HG03175 (cell line): ENCODE data around the gene FGF18.
"Not testable (repeated sequence)": the region's sequence is repeated elsewhere in the genome, so short reads cannot be mapped to it uniquely, and the experiment has no call there.

Experiments
- ATAC-seq: cut with Tn5 transposase; IDR thresholded peaks from one replicate; pipeline ENCODE4 v1.9.1; 2021; ENCODE audit warnings: mild to moderate bottlenecking, moderate library complexity; ENCODE audit not compliant: unreplicated experiment

The FGF18 gene

GRCh38 chr5:171398660-171399059 is 20.8 kb upstream of the FGF18 start:
- ATAC-seq, result not testable (repeated sequence)

DNA sequence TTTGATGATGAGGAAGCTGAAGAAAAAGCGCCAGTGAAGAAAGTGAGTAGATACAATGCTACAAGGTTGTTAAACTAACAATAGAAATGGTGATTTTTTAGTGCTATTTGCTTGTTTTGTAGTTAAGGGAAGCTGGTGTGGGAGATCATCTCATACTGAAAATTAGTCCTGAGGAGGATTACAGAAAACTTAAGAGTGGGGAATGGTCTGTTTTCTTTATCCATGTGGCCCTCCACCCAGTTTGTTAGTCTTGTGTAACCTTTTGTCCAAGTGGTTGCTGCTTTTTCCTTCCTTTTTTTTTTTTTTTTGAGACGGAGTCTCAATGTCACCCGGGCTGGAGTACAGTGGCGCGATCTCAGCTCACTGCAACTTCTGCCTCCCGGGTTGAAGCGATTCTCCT is 19.3 kb upstream of the FGF18 start:
- ATAC-seq, result no peak

DNA sequence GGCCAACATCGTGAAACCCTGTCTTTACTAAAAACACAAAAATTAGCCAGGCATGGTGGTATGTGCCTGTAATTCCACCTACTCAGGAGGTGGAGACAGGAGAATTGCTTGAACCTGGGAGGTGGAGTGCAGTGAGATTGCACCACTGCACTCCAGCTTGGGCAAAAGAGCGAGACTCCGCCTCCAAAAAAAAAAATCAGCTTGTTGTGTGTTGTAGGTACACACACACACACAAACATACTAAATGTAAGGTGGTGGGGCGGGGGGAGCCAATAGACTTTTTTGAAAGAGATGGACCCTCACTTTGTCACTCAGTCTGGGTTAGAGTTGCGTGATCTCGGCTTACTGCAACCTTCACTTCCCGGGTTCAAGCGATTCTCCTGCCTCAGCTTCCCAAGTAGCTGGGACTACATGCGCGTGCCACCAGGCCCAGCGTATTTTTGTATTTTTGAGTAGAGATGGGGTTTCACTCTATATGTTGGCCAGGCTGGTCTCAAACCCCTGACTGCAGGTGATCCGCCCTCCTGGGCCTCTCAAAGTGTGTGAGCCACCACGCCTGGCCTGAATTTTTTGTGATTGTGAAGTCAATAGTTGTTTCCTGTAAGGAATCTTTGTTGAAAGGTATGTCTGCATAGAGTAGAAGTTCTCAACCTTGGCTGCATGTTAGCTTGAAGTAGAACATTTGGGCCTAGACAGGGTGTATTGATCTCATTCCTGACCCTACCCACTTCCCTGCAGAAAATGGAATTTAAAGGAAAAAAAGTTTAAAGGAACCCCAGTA is 18.1 kb upstream of the FGF18 start:
- ATAC-seq, result no peak

DNA sequence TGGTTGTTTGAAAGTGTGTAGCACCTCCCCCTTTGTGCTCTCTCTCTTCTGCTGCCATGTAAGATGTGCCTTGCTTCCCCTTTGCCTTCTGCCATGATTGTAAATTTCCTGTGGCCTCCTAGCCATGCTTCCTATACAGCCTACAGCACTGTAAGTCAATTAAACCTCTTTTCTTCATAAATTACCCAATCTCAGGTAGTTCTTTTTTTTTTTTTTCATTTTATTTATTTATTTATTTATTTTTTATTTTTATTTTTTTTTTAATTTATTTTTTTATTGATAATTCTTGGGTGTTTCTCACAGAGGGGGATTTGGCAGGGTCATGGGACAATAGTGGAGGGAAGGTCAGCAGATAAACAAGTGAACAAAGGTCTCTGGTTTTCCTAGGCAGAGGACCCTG is 16.7 kb upstream of the FGF18 start:
- ATAC-seq, result not testable (repeated sequence)

- ATAC-seq, result no peak
Measured at GRCh38 chr5:171405615-171406014, 13.8 kb upstream of the FGF18 start.

DNA sequence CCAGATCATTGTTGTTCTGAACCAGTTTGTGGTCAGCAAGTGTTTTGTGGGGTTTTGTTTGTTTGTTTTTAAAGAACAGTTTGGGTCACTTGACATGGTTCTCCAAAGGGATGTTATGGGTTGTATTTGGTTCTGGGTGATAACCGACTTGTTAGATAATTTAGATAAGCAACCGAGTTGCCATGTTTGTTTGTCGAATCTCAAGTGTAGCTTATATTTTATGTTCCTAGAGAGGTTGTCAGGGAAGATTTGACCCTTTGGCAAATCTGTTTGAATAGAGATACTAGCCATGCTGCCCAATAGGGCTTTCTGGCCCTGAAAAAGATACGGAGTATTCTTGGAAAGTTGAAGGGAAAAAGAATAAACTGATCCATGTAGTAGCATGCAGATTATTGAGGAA is 12.2 kb upstream of the FGF18 start:
- no peak for ATAC-seq

GRCh38 chr5:171409164-171410136 is 10.0 kb upstream of the FGF18 start:
- ATAC-seq, result no peak

DNA sequence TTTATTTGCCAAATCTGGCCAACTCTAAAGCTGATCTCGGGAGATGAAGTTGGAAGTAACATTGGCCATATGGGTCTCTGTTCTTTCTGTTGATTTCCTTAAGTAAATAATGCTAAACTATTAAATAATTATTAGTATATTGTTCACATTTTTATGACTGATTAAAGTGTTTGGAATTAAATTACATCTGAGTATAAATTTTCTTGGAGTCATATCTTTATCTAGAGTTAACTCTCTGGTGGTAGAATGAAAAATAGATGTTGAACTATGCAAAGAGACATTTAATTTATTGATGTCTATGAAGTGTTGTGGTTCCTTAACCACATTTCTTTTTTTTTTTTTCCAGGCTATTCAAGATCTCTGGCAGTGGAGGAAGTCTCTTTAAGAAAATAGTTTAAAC is 9.3 kb upstream of the FGF18 start:
- no peak for ATAC-seq

- ATAC-seq, result no peak
Measured at GRCh38 chr5:171412186-171412585, 7.3 kb upstream of the FGF18 start.

DNA sequence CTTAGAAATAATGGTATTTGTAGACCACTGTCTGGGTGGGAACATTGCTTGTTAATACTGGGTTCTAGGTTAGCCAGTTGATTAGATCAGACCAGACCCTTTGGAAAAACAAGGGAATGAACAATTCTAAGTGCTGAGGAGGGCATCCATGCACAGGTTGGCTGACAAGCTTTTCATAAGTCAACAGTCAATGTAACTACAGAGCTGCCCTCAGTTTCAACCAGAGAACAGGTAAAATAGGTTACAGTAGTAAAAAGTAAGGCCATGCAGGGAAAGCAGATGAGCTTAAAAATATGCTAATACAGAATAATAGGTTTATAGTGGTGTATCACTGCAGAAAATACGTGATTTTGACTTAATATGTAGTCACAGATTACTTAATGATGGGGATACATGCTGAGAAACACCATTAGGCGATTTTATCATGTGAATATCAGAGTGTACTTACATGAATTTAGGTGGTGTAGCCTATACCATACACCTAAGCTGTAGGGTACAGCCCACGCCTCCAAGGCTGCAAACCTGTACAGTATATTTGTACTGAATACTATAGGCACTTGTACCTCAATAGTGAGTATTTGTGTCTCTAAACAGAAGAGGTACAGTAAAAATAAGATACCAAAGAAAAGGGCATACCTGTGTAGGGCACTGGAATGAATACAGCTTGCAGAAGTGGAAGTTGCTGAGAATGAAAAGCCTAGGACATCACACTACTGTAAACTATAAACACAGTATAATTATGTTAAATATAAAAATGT is 6.1 kb upstream of the FGF18 start:
- ATAC-seq, result no peak

DNA sequence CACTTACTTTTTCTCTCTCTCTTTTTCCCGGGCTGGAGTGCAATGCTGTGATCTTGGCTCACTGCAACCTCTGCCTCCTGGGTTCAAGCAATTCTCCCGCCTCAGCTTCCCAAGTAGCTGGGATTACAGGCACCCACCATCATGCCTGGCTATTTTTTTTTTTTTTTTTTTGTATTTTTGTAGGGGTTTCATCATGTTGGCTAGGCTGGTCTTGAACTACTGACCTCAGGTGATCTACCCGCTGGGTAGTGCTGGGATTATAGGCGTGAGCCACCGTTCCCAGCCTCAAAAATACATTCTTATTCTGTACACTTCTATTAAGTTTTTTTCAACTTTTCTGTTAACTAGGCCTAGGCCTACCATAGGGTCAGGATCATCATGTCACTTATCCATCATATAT is 5.5 kb upstream of the FGF18 start:
- ATAC-seq, result not testable (repeated sequence)

DNA sequence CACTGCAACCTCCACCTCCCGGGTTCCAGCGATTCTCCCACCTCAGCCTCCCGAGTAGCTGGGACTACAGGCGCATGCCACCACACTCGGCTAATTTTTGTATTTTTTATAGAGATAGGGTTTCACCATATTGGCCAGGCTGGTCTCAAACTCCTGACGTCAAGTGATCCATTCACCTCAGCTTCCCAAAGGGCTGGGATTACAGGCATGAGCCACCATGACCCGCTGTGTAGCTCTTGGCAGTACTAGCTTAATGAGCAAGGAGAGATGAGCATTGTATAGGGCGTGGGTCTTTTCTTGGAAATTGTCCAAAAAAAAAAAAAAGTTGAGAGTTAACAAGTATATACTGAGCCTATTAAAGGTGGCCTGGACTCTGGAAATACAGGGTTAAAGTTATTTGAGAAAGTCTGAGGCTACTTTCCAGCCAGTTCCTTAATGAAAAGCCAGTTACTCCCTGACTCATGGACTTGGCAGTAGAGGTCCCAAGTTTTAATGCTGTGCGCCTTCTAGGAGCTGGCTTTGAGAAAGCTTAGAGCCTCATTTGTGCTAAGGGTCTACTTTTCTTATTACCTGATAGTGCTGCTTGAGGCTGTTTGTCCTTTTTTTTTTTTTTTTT is 4.2 kb upstream of the FGF18 start:
- no peak for ATAC-seq

GRCh38 chr5:171416160-171417049 is 3.0 kb upstream of the FGF18 start:
- ATAC-seq, result no peak

DNA sequence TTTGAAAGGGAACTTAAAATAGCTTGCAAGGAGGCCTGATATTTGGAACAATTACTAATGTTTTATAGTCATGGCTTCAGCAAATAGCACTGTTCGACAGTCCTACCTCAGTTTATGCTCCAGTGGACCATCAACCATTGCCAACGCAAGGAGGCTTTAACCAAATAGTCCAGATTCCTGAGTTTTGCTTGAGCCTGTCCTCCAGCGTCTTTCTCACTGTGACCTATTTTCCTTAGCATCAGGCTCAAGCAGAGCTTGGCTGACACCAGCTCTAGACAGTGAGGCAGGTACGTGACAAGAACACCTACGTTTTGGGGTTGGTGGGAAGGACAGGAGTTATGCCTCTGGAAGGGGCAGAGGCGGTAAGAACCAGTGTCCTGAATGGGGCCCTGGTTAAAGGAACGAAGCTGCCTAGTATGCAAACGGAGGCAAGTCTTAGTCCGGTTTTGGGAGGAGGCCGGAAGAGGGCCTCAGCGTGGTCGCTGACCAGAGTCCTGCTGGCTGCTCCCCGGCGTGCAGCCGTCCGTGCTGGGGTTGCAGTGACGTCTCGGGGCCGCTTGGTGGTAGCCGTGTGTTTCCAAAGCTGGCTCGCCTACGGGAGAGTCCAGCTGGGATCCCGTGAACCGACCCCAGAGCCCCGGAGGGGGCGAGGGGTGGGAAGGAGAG is 998 bp upstream of the FGF18 start:
- peak; percentile 76 for ATAC-seq

DNA sequence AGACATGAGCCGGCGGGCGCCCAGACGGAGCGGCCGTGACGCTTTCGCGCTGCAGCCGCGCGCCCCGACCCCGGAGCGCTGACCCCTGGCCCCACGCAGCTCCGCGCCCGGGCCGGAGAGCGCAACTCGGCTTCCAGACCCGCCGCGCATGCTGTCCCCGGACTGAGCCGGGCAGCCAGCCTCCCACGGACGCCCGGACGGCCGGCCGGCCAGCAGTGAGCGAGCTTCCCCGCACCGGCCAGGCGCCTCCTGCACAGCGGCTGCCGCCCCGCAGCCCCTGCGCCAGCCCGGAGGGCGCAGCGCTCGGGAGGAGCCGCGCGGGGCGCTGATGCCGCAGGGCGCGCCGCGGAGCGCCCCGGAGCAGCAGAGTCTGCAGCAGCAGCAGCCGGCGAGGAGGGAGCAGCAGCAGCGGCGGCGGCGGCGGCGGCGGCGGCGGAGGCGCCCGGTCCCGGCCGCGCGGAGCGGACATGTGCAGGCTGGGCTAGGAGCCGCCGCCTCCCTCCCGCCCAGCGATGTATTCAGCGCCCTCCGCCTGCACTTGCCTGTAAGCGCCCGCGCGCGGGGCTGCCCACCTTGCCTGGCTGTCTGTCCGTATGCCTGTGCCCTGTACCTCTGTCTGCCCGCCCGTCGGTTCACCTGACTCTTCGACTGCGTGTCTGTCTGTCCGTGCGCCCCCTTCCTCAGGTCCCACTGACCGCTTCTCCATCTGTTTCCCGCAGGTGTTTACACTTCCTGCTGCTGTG is 412 bp downstream of the FGF18 start:
- peak; percentile 31 for ATAC-seq

DNA sequence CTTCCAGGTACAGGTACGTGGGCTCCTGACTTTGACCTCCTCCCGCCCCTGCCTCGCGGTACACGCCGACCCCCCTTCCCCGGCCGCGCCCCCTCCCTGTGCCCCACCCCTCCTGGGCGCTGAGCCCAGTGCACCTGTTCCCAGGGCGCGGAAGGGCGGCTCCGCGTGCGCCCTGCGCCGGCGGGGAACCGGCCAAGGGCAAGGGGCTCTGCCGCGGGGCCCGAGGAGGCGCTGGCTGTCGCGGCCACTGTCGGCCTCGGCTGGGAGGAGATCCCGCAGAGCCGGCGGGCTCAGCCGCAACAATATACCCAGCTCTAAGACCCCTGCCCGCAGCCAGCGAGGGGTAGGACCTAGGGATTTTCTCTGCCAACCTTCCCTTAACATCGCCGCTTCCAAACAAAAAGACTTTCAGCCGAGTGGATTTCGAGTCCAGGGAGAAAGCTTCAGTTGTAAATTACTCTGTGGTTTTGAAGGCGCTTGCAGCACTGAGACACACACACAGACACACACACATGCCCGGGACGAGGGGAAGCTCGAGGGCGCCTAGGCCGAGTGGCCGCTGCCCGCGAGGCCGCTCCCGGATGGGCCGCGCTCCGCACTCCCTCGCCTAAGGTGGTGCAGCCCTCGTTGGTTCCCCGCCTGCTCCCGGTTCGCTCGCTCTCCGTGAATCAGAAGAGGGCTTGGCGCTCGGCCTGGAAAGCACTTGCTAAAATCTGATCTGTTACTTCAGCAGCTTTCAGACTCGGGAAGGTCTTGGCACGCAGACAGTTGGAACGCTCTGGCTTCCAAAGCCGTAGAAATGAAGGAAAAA is 1.2 kb downstream of the FGF18 start:
- ATAC-seq, result no peak

DNA sequence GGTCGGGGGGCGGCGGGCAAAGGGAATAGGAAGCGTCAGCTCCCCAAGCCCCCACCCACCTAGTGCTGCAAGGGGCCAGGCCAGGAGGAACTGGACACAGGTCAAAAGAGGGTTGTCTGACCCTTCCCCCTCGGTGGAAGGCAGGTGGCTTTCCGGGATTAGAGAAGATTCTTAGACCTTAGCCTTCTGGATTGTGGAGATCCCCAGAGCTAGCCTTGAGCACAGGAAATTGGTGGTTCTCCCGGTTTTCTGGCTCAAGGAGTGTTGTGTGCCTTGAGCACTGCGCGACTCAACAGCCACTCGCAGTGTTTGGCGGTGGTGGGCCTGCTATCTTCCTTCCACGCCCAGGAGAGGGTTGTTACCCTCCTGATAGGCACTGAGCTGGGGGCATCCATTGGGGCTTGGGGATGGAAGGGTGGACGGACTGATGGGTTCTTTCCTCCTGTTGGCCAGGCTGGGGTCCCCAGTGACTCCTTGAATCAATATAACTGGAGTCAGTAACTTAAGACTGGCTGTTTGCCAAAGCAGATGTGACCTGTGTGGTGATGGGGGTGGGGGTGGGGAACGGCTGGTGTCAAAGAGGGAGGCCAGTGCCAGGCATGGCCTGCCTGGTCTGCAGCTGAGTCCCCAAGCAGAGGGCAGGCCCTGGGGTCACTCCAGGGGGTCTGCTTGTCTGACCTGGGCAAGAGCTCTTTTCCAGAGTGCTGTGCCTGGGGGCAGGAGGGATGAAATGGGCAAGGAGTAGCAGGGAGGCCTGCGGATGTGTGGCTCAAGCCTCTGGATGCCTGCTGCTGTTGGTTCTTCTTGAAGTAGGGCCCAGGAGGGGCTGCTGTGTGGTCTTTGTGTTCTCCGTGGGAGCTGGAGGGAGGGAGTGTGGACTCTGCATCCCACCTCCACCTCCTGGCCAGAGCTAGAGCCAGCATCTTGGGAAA is 2.1 kb downstream of the FGF18 start:
- no peak for ATAC-seq
